GM21737 (cell line): Measurements from ENCODE around the gene CRB2.
"Not testable (repeated sequence)": the region's sequence is repeated elsewhere in the genome, so short reads cannot be mapped to it uniquely, and the experiment has no call there.

Experiments
- ATAC-seq: cut with Tn5 transposase; IDR thresholded peaks from one replicate; pipeline ENCODE4 v1.9.1; 2021; ENCODE audit warnings: mild to moderate bottlenecking, moderate library complexity; ENCODE audit not compliant: unreplicated experiment

Gene CRB2

DNA sequence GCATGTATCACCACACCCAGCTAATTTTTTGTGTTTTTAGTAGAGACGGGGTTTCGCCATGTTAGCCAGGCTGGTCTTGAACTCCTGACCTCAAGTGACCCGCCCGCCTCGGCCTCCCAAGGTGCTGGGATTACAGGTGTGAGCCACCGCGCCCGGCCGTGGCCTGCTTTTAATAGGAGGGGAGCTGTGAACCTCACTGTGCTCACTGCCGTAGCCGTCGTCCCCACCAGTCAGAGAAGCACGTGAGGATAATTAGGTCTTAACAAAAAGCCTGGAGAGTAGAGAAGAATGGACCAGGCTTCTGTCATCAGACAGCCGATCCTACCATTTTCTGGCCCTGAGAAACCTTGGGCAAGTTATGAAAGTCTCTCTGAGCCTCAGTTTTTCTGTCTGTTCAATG lies 42.9 kb downstream of the CRB2 start:
- ATAC-seq: not testable (repeated sequence)

DNA sequence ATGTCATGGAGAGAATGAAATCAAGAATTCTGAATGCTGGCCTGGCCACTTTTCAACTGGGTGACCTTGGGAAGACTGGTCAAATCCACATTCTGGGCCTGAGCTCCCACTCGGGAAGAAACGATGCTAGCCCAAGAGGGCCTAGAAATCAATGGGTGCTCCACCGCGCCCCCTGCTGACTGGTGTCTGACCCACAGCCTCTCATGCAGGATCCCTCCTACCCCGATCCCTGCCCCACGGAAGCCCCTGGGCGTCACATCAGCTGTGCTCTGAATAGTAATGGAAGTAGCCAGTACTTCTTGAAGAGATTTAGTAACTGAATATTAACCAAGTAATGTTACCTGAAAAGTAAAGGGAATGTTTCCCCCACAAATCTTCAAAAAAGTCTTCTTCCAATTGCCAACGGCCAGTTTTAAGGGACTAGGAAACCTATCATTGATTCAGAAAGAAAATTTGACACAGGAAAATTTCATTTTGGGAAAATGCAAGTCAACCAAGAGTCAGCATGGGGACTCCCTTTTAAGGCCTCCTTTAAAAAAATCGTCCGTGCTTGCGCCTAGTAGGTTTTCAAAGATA lies 43.9 kb downstream of the CRB2 start:
- no peak for ATAC-seq

DNA sequence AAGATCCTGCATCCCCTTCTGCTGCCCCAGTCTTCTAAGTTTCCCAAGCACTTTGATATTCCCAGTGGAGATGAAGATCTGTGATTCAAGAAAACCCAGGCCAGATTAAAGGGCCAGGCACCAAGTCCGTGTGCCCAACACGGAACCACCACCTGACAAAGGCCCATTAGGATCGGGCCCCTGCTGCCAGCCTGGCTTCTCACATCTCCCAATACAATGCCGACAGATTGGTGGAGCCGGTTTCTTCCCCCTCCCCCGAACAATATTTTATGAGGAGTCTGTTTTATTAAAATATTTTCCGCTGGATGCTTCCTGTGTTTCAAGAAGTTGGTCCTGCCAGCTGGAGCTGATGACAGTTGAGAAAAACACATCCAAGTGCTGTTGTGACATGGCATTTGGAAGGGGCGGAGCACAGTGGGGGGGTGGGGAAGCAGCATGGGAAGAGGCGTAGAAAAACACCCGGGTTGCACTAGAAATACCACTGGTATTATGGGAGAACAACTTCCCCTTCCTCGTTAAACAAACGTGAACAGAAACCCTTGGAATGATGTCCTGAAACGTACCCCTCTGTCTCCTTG lies 45.0 kb downstream of the CRB2 start:
- no peak for ATAC-seq

DNA sequence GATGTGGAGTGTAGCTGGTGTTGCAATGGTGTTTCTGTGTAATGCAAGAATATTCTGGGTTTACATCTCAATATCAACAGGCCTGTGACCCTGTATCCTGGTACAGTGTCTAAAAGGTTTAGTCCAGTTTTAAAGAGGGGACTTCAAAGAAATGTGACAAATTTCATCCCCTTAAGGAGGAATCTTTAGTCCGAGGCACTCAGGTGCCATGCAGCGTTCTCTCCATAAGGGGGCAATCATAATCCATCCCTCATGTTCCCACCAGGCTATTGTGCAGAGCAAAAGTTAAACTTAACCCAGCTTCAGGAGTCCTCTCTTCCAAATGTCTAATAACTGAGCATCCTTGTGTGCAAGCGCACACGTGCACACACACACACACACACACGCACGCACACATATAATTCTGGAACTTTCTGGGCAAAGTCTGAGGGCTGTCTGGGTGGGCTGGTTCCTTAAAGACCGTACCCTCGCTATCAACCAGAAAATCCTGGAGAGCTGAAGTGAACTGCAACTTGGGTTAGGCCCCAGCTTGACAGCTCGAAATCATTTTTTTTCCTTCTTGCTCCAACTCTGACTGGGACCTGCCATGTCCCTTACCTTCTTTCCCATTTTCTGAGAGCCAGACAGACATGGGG lies 46.0 kb downstream of the CRB2 start:
- ATAC-seq: no peak

DNA sequence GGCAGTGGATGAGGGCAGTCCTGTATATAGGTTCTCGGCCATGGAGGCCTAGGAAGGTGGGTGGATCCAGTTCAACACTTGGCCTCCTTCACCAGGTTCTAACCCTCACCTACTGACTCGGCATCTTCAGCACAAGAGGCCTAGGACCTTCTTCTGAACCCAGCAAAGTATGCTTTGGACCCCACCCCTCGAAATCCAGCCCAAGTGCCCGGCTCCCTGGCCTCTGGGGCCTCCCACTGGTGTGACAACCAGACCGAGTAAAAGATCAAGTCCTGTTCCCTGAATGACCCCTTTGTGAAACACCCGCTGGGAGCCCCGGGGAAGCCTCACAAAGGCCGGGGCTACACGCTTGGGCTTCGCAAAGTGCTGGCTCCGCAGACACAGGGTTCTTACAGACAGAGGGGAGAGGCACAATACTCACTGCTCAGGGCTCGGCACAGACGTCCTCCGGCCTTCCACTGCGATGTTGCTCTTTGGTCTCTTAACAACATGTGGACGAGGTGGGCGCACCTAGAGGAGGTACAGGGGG lies 47.0 kb downstream of the CRB2 start:
- ATAC-seq: no peak

DNA sequence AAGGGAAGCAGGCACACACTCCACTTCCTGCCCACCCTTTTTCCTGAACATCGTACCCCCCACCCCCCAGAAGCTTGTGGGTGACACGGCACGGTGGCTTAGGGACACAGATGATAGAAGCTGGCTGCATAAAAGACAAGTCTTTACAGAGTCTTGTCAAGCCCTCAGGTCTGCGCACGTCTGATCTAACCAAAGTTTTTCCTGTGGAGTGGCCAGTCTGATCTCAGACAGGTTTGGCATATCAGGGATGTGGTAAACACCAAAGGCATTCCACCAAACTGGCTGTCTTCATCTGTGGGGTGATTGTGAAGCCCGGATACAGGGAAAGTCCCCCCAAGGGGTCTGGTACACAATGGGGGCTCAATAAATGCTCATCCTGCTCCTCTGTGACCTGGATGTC lies 50.0 kb downstream of the CRB2 start:
- ATAC-seq: no peak

DNA sequence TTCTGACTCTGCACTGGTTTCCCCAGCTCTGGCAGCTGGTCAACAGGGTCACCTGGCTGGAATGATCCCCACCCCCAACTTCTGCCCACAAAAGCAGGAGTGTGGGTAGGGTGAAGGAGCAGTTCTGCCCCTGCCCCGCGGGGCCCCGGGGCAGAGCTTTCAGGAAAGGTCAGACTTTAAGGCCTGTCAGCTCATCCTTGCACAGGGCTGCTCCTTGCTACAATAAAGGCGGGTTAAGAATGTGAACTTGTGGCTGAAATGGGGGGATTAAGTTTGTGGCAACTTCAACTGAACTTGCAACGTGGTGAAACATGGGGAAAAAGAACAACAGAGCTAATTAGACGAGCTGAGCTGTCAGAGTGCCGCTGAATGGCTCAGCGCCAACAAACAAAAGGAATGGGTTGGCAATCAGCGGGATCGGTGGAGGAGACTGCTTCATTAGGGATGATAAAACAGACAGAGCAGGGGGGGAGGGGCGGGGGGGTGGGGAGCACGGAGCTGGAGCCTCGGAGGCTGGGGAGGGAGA lies 50.8 kb downstream of the CRB2 start:
- ATAC-seq: no peak

DNA sequence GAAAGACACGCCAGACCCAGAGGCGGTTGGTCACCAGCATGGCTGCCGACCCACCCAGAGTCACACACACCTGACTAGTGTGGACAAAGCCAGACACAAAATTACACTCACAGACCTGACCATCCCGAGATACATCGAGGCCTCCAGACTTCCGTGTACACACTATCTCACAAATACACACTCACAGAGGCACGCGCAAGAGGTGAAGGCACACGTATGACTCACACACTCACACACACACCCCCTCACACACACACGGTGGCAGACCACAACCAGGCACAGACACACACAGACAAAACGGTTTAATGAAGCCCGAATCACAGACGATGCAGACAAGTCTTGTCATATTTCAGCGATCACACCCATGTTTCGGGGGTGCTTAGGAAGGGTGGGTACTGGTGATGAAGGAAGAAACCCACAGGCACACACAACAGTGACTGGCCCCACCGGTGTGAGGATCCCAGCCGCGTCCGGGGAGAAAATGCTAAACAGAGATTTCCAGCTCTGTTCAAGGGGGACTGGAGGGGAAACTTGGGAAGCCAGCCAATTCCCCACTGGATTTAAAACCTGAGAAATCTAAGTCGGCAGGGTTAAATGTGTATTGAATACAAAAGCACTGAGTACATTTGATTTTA lies 51.3 kb downstream of the CRB2 start:
- no peak for ATAC-seq

DNA sequence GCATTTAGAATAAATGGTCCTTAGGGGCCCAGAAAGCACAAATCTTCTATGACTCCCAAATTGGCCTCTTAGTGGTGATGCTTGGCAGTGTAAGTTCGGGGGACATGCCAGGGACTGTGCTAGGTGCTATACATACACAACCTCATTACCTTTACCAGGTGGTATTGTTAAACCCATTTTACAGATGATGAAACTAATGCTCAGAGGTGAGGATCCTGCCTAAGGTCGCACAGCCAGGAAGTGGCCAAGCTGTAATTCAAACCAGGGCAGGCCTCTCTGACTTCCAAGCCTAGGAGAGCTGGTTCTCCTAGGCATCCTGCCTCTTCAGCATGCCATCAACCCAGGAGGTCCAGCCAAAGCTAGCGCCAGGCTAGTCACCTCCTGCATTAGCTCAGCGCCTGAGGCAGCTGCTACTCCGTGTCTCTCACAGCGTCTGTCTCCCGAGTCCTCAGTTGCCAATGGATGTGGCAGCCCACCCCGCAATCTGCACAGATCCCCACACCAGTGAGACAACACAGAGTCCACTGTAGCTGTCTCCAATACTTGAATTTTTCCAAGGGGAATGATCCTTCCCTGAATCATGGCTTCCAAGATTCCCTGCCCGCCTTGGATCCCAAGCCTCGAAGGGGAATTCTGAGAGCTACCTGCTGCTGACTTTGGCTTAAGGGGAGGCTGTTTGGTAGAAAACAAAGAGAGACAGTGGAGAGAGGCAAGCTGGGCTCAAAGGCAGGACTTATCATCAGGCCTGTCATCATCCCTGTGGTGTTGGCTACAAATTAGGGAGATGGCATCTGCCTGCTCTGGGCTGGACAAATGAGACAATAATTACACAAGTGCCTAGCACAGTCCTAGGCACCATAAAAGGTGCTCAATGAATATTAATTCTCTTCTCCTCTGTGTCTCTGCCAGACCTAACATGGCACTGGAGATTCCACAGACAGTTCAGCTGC lies 52.6 kb downstream of the CRB2 start:
- no peak for ATAC-seq

DNA sequence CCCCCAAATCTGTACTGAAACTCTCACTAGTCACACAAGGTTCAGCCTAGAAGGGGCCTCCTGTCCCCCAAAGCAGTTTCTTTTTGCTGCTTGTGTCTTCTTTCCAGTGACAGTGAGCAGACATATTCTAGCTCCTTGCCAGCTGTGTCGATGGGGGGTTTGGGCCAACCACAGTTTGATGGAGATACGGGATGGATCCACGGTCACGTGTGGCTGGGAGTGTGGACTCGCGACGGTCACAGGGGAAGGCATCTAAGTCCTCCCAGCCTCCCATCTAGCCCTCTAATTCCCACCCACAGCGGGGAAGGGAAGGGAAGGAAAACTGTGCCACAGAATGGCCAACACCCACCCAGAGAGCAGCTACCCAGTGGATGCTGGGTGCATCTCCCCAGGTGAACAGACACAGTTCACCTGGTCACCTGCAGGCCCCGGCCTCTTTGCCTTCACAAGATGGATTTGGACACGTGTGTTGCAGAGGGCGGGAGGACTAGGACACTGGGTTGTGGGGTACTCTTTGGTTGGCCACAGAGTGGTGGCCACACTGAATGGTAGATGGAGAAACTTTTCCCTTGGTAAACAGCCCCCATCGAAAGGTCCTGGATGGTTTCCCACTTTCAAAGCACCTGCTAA lies 54.4 kb downstream of the CRB2 start:
- ATAC-seq: no peak

DNA sequence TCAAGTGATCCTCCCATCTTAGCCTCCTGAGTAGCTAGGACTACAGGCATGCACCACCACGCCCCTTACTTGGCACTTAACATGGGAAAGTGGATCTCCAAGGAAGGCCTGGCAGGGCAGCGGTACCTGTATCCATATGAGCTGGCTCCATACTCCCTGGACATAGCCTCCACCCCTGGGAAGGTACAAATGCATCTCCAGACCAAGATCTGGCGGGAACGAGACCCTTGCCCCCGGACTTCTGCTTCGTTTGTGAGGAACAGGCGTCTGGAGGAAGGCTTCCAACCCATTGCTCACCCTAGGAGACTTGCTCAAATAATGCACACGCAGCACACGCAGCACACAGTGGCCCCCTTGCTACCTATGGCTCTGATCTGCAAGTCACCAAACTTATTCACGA lies 55.2 kb downstream of the CRB2 start:
- ATAC-seq: no peak

DNA sequence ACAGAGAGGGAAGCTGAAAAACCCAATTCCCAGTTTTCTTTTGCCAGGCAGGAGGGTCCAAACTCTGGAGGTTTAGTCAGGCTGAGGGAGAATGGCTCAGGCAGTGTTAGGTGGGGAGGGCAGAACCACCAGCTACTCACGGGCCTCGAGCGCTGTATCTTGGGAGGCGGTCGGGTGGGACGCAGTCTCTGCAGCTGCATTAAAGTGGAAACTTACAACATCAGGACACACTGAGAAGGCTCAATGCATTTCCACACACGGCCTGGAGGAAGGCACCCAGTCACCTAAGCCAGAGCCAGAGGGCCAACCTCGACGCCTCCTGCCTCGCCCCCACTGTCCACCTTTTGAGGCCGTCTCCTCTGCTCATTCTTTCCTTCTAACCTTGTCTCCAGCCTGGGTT lies 55.6 kb downstream of the CRB2 start:
- ATAC-seq: no peak

DNA sequence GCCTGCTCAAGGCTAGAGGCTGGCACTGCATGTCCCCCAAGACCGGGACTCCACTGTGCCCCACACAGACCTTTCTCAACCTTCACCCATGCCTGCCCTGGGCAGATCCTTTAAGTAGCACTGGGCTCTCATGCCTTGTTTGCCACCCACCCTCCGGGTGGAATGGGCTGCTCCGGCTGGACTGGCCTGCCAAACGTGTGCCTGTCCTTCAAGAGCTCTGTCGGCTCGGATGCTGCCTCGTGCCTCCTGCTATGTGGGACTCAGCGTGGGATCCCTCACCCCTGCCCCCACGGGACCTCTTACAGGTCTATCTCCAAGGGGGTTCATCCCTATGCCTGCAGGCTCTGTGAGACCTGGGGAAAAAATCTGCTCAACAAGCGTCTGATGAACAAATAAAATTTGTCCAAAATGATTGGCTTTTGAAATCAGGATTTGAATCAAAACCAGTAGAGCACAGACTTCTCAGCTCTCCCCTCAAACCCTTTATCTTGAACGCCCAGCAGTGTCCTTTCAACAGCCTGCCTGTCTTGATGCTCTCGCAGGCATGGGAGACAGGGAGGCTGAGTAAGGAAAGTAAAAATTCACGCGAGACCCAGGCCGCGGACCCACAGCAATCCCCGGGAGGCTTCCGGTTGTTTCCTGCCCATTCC lies 56.3 kb downstream of the CRB2 start:
- no peak for ATAC-seq

DNA sequence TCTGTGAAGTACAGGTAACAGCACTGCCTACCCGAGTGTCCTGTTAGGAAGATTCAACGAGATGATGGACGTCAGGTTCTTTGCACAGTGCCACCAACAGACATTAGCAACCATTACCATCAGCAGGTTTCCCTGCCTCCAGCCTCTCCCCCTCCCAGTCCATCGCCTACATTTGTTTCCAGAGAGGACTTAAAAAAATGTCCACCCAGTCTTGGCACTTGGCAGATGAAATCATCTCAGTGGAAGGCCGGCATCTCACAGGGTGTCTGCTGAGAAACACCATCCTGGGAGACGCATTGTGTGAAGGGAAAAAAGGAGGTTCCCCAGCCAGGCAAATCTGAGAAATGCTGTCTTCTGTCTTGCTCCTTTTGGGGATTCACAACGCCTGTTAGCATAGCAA lies 58.2 kb downstream of the CRB2 start:
- no peak for ATAC-seq

DNA sequence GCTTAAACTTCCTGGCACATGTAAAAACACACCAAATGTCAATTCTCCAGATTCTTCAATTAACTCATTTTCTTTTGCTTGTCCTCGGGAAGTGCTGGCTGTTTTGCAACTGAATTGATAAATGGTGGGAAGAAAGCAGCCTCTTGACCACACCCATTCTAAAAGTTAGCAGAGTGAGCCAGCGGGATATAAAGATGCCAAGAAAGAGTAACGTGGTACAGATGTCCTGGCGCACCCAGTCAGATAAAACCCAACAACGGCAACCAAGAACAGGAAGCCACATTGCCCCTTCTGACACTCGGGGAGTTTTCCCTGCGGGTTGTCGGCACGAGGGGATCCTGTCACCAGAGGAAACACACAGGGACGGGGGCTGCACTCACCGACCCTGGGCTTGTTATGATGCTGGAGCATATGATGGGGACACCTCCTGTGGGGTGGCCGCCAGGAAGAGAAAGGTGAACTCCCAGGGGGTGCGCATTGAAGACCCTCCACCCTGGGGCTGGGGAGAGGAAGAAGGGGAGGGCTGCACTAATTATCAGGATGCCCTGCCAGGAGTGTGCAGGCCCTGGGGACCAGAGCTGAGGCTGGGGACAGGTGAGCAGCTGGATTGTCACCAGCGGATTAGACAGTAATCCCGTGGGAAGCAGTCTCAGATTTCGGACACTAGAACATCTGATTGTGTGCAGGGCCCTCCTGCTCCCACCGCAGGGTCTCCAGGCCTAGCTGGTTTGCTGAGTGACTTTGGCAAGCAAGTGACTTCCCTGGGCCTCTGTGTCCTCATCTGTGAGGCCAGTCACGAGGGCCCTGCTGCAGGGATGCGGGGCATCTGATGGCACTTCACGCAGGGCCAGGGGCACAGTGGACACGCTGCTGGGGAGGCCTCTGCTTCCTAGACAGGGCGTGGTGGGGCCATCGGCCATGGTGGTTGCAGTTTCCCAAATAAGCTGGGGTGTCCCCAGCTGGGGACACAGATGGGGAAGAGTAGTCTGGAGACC lies 59.2 kb downstream of the CRB2 start:
- ATAC-seq: no peak

DNA sequence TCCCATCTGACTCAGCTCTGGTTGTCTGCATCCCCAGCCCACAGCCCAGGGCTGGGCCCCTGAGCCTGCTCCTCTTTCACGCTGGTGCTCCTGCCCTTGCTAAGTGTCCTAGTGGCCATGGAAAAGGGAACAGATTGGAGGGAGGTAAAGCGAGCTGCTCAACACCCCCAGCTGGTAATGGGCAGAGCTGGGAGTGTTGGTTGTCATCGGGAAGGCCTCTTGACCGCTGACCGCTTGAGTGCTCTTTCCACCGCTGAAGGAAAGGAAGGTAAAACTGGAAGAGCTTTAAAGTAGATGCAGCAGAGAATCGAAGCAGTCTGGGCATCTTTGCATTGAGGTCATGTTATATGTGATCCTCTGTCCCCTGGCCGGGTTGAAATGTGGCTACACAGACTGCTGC lies 60.2 kb downstream of the CRB2 start:
- no peak for ATAC-seq

DNA sequence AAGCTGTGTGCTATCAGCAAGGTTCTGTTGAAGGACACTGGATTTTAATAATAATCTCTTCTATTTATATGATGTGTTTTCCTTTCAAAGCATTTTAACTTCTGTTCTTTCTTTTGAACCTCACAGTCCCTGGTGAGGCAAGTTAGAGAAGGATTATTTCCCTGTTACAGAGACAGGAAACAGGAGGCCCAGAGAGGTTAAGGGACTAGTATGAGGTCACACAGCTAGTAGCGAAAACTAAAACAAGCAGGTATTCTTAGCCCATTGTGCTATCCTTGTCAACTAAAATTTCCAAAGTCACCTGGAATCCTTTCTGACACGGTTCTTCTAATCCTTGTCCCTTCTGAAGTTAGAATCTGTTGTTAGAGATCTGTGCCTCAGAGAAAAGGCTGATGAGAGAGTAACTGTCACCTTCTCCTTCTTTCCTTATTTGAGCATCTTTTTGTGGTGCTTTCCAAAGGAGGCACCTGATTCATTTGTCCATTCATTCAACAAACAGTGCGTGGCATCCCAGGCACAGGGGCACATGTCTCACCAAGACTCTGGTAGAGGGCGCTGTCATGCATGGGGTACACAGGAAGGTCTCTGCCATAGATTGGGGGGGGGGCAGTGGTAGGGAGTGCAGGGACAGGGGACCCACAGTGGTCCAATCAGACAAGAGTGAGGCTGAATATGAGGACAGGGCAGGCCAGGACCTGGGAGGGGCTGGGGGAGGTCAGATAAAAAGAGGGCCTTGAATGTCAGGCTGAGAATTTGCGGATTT lies 61.5 kb downstream of the CRB2 start:
- no peak for ATAC-seq

DNA sequence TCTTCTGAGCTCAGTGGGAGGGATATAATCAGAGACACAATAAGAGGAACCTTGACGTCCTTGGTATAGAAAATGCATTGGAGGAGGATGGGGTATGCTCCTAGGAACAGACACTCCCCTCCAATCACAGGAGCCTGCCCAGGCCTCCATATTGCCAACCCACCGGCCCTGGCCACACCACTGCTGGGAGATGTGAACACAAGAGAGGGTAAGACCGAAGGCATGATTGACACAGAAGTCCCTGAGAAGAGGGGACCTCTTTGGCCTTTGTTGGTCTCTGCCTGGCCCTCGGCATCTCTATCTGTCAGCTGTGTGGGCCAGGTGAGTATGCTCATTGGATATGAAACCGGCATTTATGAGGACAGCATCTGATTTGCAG lies 62.0 kb downstream of the CRB2 start:
- ATAC-seq: no peak
